Osteoblast (primary cell): ENCODE results near the gene LRMDA. TPM values are rescaled to one million over a fixed set of nuclear protein-coding genes. Genes with fewer than 3 reads are reported as not detected.
A peak's percentile ranks its signal among the peaks of the same experiment; 100 is the strongest.

Experiments used
- DNase-seq: peaks from one replicate; pipeline ENCODE4 v3.0.0; 2011; ENCODE audit warnings: low spot score, mixed read lengths; ENCODE audit not compliant: insufficient read length; ENCODE audit errors: missing footprints
- H2AFZ ChIP-seq: 2 replicates; pipeline ENCODE4 v1.6.0; 2011; ENCODE audit warnings: mild to moderate bottlenecking, low read length
- H3K27ac ChIP-seq: 2 replicates; pipeline ENCODE4 v1.5.1; 2011; ENCODE audit warnings: mild to moderate bottlenecking, low read depth, low read length, moderate library complexity
- H3K27me3 ChIP-seq: 2 replicates; pipeline ENCODE4 v1.6.0; 2012; ENCODE audit warnings: mild to moderate bottlenecking, control low read depth, inconsistent platforms, low read length, moderate library complexity; ENCODE audit not compliant: insufficient read depth
- H3K36me3 ChIP-seq: 2 replicates; pipeline ENCODE4 v1.5.1; 2011; ENCODE audit warnings: mild to moderate bottlenecking, low read length, control low read depth, moderate library complexity; ENCODE audit not compliant: insufficient read depth
- H3K4me1 ChIP-seq: 2 replicates; pipeline ENCODE4 v1.5.1; 2011; ENCODE audit warnings: mild to moderate bottlenecking, low read length, control low read depth, moderate library complexity; ENCODE audit not compliant: insufficient read depth
- H3K4me2 ChIP-seq: 2 replicates; pipeline ENCODE4 v1.6.0; 2011; ENCODE audit warnings: mild to moderate bottlenecking, low read length; ENCODE audit not compliant: insufficient read depth
- H3K4me3 ChIP-seq: fragments of 200-600 bp; sonication (generic); 3 replicates; pipeline ENCODE4 v1.5.1; 2012; ENCODE audit warnings: mild to moderate bottlenecking, low read length, inconsistent platforms; ENCODE audit not compliant: insufficient read depth
- H3K79me2 ChIP-seq: 2 replicates; pipeline ENCODE4 v1.6.0; 2012; ENCODE audit warnings: mild to moderate bottlenecking, low read length, control low read depth, inconsistent platforms; ENCODE audit not compliant: insufficient read depth
- H3K9me3 ChIP-seq: 2 replicates; pipeline ENCODE4 v1.5.1; 2011; ENCODE audit warnings: low read depth, low read length, control low read depth
- H4K20me1 ChIP-seq: 2 replicates; pipeline ENCODE4 v1.6.0; 2012; ENCODE audit warnings: mild to moderate bottlenecking, low read length, control low read depth; ENCODE audit not compliant: insufficient read depth
- total RNA-seq: library from RNA; depleted of rRNA; stranded (reverse); fragments of >200 nt; gene quantifications from 2 replicates; pipeline ENCODE4 v1.2.3, GENCODE V29; 2012
- TF ChIP-seq, protein P1 (sequence below): IDR thresholded peaks from 2 replicates; pipeline ENCODE4 v1.5.1; 2011; ENCODE audit warnings: mild to moderate bottlenecking, low read depth, low read length, moderate library complexity; ENCODE audit errors: extremely low read depth

The LRMDA gene
- total RNA-seq, 1 donor: 18.5 TPM

- TF ChIP-seq, protein P1, sequence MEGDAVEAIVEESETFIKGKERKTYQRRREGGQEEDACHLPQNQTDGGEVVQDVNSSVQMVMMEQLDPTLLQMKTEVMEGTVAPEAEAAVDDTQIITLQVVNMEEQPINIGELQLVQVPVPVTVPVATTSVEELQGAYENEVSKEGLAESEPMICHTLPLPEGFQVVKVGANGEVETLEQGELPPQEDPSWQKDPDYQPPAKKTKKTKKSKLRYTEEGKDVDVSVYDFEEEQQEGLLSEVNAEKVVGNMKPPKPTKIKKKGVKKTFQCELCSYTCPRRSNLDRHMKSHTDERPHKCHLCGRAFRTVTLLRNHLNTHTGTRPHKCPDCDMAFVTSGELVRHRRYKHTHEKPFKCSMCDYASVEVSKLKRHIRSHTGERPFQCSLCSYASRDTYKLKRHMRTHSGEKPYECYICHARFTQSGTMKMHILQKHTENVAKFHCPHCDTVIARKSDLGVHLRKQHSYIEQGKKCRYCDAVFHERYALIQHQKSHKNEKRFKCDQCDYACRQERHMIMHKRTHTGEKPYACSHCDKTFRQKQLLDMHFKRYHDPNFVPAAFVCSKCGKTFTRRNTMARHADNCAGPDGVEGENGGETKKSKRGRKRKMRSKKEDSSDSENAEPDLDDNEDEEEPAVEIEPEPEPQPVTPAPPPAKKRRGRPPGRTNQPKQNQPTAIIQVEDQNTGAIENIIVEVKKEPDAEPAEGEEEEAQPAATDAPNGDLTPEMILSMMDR: no peak
- Histone ChIP-seq H3K9me3 (no peaks in the 10 kb centered on the region), H3K79me2 (no peaks in the 10 kb centered on the region), H3K36me3 (no peaks in the 10 kb centered on the region), H4K20me1 (no peaks in the 10 kb centered on the region), H3K27me3 (no peaks in the 10 kb centered on the region), H3K27ac (no peak overlapping the region), H3K4me3 (no peak overlapping the region), H3K4me2 (no peak overlapping the region), H3K4me1 (peaks cover 15% of the 10 kb centered on the region), H2AFZ (no peak overlapping the region)
- DNase-seq: no peak
These were observed 2.1 kb upstream of the LRMDA start for GRCh38 chr10:75429159-75429827.

GRCh38 chr10:75430000-75430763, 1.2 kb upstream of the LRMDA start:
- no peak overlapping the region for H3K27ac ChIP-seq
- H3K4me1 ChIP-seq: peaks cover 15% of the 10 kb centered on the region
- H3K36me3 ChIP-seq: no peaks in the 10 kb centered on the region
- no peak overlapping the region for H2AFZ ChIP-seq
- no peaks in the 10 kb centered on the region for H3K27me3 ChIP-seq
- no peaks in the 10 kb centered on the region for H3K79me2 ChIP-seq
- TF ChIP-seq, protein P1: no peak
- H4K20me1 ChIP-seq: no peaks in the 10 kb centered on the region
- H3K4me3 ChIP-seq: no peak overlapping the region
- no peaks in the 10 kb centered on the region for H3K9me3 ChIP-seq
- H3K4me2 ChIP-seq: no peak overlapping the region
- DNase-seq: no peak

DNA sequence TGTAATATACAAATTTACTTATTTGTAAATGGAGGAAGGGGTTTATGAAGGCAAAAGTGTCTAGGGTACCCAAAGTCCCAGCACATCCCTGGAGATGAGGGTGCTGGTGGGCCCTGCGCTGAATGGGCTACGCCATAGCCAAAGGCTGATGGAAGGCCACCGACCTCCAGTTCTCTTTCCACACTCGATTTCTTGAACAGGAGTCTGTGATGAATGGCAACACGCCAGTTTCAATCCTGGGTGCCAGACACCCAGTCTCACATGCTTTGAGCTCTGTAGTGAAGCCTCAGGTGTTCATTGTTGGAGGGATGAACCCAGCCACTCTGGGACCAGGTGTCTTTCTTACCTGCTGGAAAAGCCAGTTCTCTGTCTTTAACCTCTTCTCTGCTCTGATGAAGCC, 752 bp downstream of the LRMDA start:
- Histone ChIP-seq H3K9me3 (no peaks in the 10 kb centered on the region), H3K4me3 (peak overlapping the region; percentile 79), H3K27ac (no peak overlapping the region), H3K79me2 (no peaks in the 10 kb centered on the region), H2AFZ (no peak overlapping the region), H3K4me1 (peaks cover 15% of the 10 kb centered on the region), H3K4me2 (peak overlapping the region; percentile 86), H3K36me3 (no peaks in the 10 kb centered on the region), H4K20me1 (no peaks in the 10 kb centered on the region), H3K27me3 (no peaks in the 10 kb centered on the region)
- no peak for DNase-seq
- TF ChIP-seq, protein P1: no peak

DNA sequence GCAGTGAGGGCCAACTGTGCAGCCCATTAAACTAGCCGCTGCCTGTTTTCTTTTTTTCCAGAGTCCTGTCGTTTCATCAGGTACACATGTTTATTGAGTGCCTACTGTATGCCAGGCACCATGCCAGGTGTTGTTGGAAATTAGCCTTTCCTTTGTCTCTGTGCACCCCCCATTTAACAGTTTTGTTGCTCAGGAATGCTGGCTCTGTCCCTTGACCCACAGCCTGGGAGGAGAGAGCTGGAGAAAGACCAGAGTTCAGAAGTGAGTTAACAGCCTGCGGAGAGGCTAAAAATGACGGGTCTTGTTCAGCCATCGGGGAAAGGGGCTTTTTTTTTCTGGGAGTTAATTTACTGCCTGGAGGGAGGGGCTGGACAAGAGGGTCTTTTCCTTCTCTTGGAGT, 1.3 kb downstream of the LRMDA start:
- Histone ChIP-seq H3K27ac (no peak overlapping the region), H4K20me1 (no peaks in the 10 kb centered on the region), H3K4me3 (no peak overlapping the region), H3K79me2 (no peaks in the 10 kb centered on the region), H3K9me3 (no peaks in the 10 kb centered on the region), H3K36me3 (no peaks in the 10 kb centered on the region), H3K27me3 (no peaks in the 10 kb centered on the region), H3K4me2 (no peak overlapping the region), H2AFZ (no peak overlapping the region), H3K4me1 (peaks cover 15% of the 10 kb centered on the region)
- TF ChIP-seq, protein P1: no peak
- DNase-seq: no peak
